ENCODE results near the gene LPCAT3. TPM values are rescaled to one million over a fixed set of nuclear protein-coding genes. Genes with fewer than 3 reads are reported as not detected.
"Not testable (repeated sequence)": the region's sequence is repeated elsewhere in the genome, so short reads cannot be mapped to it uniquely, and the experiment has no call there.

LPCAT3 gene
- total and polyA plus RNA-seq, 2 donors: 20.7 to 48.1 TPM

- H3K4me3 ChIP-seq (ENCODE audit: low read depth, low read length): no peak overlapping the region
- DNase-seq (ENCODE audit: extremely low spot score): no peak
- H3K36me3 ChIP-seq (ENCODE audit: insufficient read depth): no peaks in the 10 kb centered on the region
- WGBS: 81% methylated on average over 3 of the region's 3 CpGs
- H3K4me1 ChIP-seq (ENCODE audit: insufficient read depth): no peaks in the 10 kb centered on the region
- H3K27ac ChIP-seq (ENCODE audit: low read depth): no peak overlapping the region
These were observed 4.8 kb upstream of the LPCAT3 start for GRCh38 chr12:7023114-7023513.

- WGBS: 72% methylated on average over 5 of the region's 5 CpGs
- Histone ChIP-seq H3K36me3 (ENCODE audit: insufficient read depth) (no peaks in the 10 kb centered on the region), H3K4me3 (ENCODE audit: low read depth, low read length) (no peak overlapping the region), H3K4me1 (ENCODE audit: insufficient read depth) (peaks cover 1% of the 10 kb centered on the region), H3K27ac (ENCODE audit: low read depth) (no peak overlapping the region)
- no peak for DNase-seq (ENCODE audit: extremely low spot score)
These were observed 3.7 kb upstream of the LPCAT3 start for GRCh38 chr12:7021956-7022355.

GRCh38 chr12:7019043-7019569 is 830 bp upstream of the LPCAT3 start:
- DNase-seq (ENCODE audit: extremely low spot score): no peak
- WGBS: 6% methylated on average over 6 of the region's 6 CpGs
- Histone ChIP-seq H3K36me3 (ENCODE audit: insufficient read depth) (no peaks in the 10 kb centered on the region), H3K4me1 (ENCODE audit: insufficient read depth) (peaks cover 1% of the 10 kb centered on the region), H3K4me3 (ENCODE audit: low read depth, low read length) (peak overlapping the region; percentile 73), H3K27ac (ENCODE audit: low read depth) (no peak overlapping the region)

GRCh38 chr12:7017870-7018349 is 366 bp downstream of the LPCAT3 start:
- no peak for DNase-seq (ENCODE audit: extremely low spot score)
- H3K4me3 ChIP-seq (ENCODE audit: low read depth, low read length): peak overlapping the region; percentile 73
- no peaks in the 10 kb centered on the region for H3K36me3 ChIP-seq (ENCODE audit: insufficient read depth)
- H3K27ac ChIP-seq (ENCODE audit: low read depth): peak overlapping the region; percentile 92
- peaks cover 1% of the 10 kb centered on the region for H3K4me1 ChIP-seq (ENCODE audit: insufficient read depth)
- 2% methylated on average over 25 of the region's 25 CpGs for WGBS

GRCh38 chr12:7016958-7017571 is 1.2 kb downstream of the LPCAT3 start:
- Histone ChIP-seq H3K36me3 (ENCODE audit: insufficient read depth) (no peaks in the 10 kb centered on the region), H3K4me3 (ENCODE audit: low read depth, low read length) (peak overlapping the region; percentile 73), H3K4me1 (ENCODE audit: insufficient read depth) (peaks cover 1% of the 10 kb centered on the region), H3K27ac (ENCODE audit: low read depth) (no peak overlapping the region)
- WGBS: 74% methylated on average over 6 of the region's 6 CpGs
- DNase-seq (ENCODE audit: extremely low spot score): no peak

GRCh38 chr12:7015555-7016370 is 2.5 kb downstream of the LPCAT3 start:
- WGBS: 71% methylated on average over 6 of the region's 6 CpGs
- Histone ChIP-seq H3K36me3 (ENCODE audit: insufficient read depth) (no peaks in the 10 kb centered on the region), H3K27ac (ENCODE audit: low read depth) (no peak overlapping the region), H3K4me3 (ENCODE audit: low read depth, low read length) (no peak overlapping the region), H3K4me1 (ENCODE audit: insufficient read depth) (peaks cover 1% of the 10 kb centered on the region)
- DNase-seq (ENCODE audit: extremely low spot score): no peak

- H3K4me1 ChIP-seq (ENCODE audit: insufficient read depth): peaks cover 1% of the 10 kb centered on the region
- no peak for DNase-seq (ENCODE audit: extremely low spot score)
- no peaks in the 10 kb centered on the region for H3K36me3 ChIP-seq (ENCODE audit: insufficient read depth)
- 95% methylated on average over 3 of the region's 3 CpGs for WGBS
- H3K27ac ChIP-seq (ENCODE audit: low read depth): no peak overlapping the region
- no peak overlapping the region for H3K4me3 ChIP-seq (ENCODE audit: low read depth, low read length)
These were observed 5.2 kb downstream of the LPCAT3 start for GRCh38 chr12:7013101-7013500.

- WGBS: 72% methylated on average over 4 of the region's 4 CpGs
These were observed 6.2 kb downstream of the LPCAT3 start for GRCh38 chr12:7012024-7012607.

GRCh38 chr12:7011398-7011797 is 6.9 kb downstream of the LPCAT3 start:
- not testable (repeated sequence) for DNase-seq (ENCODE audit: extremely low spot score); H3K4me1 ChIP-seq (ENCODE audit: insufficient read depth)
- WGBS: 86% methylated on average over 4 of the region's 4 CpGs

More at GRCh38 chr12:7012024-7012607, 6.2 kb downstream of the LPCAT3 start:
- Histone ChIP-seq H3K27ac (ENCODE audit: low read depth) (no peak overlapping the region), H3K4me3 (ENCODE audit: low read depth, low read length) (no peak overlapping the region), H3K4me1 (ENCODE audit: insufficient read depth) (peaks cover under 1% of the 10 kb centered on the region), H3K36me3 (ENCODE audit: insufficient read depth) (no peaks in the 10 kb centered on the region)
- no peak for DNase-seq (ENCODE audit: extremely low spot score)

GRCh38 chr12:7009512-7009911 is 8.8 kb downstream of the LPCAT3 start:
- H3K27ac ChIP-seq (ENCODE audit: low read depth): no peak overlapping the region
- H3K36me3 ChIP-seq (ENCODE audit: insufficient read depth): no peaks in the 10 kb centered on the region
- DNase-seq (ENCODE audit: extremely low spot score): no peak
- H3K4me1 ChIP-seq (ENCODE audit: insufficient read depth): no peaks in the 10 kb centered on the region
- no peak overlapping the region for H3K4me3 ChIP-seq (ENCODE audit: low read depth, low read length)

More at GRCh38 chr12:7011398-7011797, 6.9 kb downstream of the LPCAT3 start:
- H3K36me3 ChIP-seq (ENCODE audit: insufficient read depth); H3K4me3 ChIP-seq (ENCODE audit: low read depth, low read length); H3K27ac ChIP-seq (ENCODE audit: low read depth): not testable (repeated sequence)

GRCh38 chr12:7008864-7009263 is 9.4 kb downstream of the LPCAT3 start:
- 96% methylated on average over 2 of the region's 2 CpGs for WGBS
- Histone ChIP-seq H3K4me3 (ENCODE audit: low read depth, low read length) (no peak overlapping the region), H3K36me3 (ENCODE audit: insufficient read depth) (no peaks in the 10 kb centered on the region), H3K27ac (ENCODE audit: low read depth) (no peak overlapping the region), H3K4me1 (ENCODE audit: insufficient read depth) (no peaks in the 10 kb centered on the region)
- DNase-seq (ENCODE audit: extremely low spot score): no peak

GRCh38 chr12:7006639-7007038 is 11.6 kb downstream of the LPCAT3 start:
- WGBS: 94% methylated on average over 3 of the region's 3 CpGs
- H3K36me3 ChIP-seq (ENCODE audit: insufficient read depth): no peaks in the 10 kb centered on the region
- H3K4me3 ChIP-seq (ENCODE audit: low read depth, low read length): no peak overlapping the region
- H3K27ac ChIP-seq (ENCODE audit: low read depth): no peak overlapping the region
- DNase-seq (ENCODE audit: extremely low spot score): no peak
- H3K4me1 ChIP-seq (ENCODE audit: insufficient read depth): no peaks in the 10 kb centered on the region

GRCh38 chr12:7005311-7005710 is 13.0 kb downstream of the LPCAT3 start:
- Histone ChIP-seq H3K4me3 (ENCODE audit: low read depth, low read length) (no peak overlapping the region), H3K27ac (ENCODE audit: low read depth) (no peak overlapping the region), H3K36me3 (ENCODE audit: insufficient read depth) (no peaks in the 10 kb centered on the region), H3K4me1 (ENCODE audit: insufficient read depth) (no peaks in the 10 kb centered on the region)
- no peak for DNase-seq (ENCODE audit: extremely low spot score)
- 83% methylated on average over 2 of the region's 2 CpGs for WGBS

- H3K4me1 ChIP-seq (ENCODE audit: insufficient read depth): no peaks in the 10 kb centered on the region
- H3K27ac ChIP-seq (ENCODE audit: low read depth): no peak overlapping the region
- H3K4me3 ChIP-seq (ENCODE audit: low read depth, low read length): no peak overlapping the region
- 88% methylated on average over 2 of the region's 2 CpGs for WGBS
- H3K36me3 ChIP-seq (ENCODE audit: insufficient read depth): no peaks in the 10 kb centered on the region
- no peak for DNase-seq (ENCODE audit: extremely low spot score)
These were observed 13.4 kb downstream of the LPCAT3 start for GRCh38 chr12:7004840-7005239.

All from urinary bladder (tissue), 4 donors.